Type B pancreatic cell (in vitro differentiated cells): ENCODE measurements around the gene SLC25A41. TPM values are rescaled to one million over a fixed set of nuclear protein-coding genes. Genes with fewer than 3 reads are reported as not detected.
A peak's percentile ranks its signal among the peaks of the same experiment; 100 is the strongest.

Experiments
- DNase-seq: peaks from one replicate; pipeline ENCODE4 v3.0.0; 2021; ENCODE audit warnings: mixed read lengths; ENCODE audit not compliant: unreplicated experiment; ENCODE audit errors: extremely low spot score
- H3K27ac Mint-ChIP-seq: 2 replicates; pipeline ENCODE4 v1.8.0; 2021; ENCODE audit warnings: mild to moderate bottlenecking, mixed read lengths
- H3K27me3 Mint-ChIP-seq: 2 replicates; pipeline ENCODE4 v1.8.0; 2021; ENCODE audit warnings: mixed read lengths
- H3K36me3 Mint-ChIP-seq: 2 replicates; pipeline ENCODE4 v1.8.0; 2021; ENCODE audit warnings: mixed read lengths
- H3K4me1 Mint-ChIP-seq: one replicate; pipeline ENCODE4 v1.8.0; 2021; ENCODE audit warnings: mixed read lengths; ENCODE audit not compliant: unreplicated experiment
- H3K4me3 Mint-ChIP-seq: 2 replicates; pipeline ENCODE4 v1.8.0; 2021; ENCODE audit warnings: mild to moderate bottlenecking, mixed read lengths
- H3K9me3 Mint-ChIP-seq: 2 replicates; pipeline ENCODE4 v1.8.0; 2021; ENCODE audit warnings: mixed read lengths
- total RNA-seq: library from RNA; stranded (reverse); gene quantifications from 2 replicates; pipeline ENCODE4 v1.2.1, GENCODE V29; 2021; ENCODE audit warnings: low replicate concordance
- TF ChIP-seq, protein P1 (sequence below): fragments of 200-600 bp; sonication (generic); conservative IDR thresholded peaks from 2 replicates; pipeline ENCODE4 v1.5.0; 2021; ENCODE audit warnings: antibody characterized with exemption, mild to moderate bottlenecking

Gene SLC25A41
- total RNA-seq, 1 donor from 2014 or later = 1.0 TPM

DNA sequence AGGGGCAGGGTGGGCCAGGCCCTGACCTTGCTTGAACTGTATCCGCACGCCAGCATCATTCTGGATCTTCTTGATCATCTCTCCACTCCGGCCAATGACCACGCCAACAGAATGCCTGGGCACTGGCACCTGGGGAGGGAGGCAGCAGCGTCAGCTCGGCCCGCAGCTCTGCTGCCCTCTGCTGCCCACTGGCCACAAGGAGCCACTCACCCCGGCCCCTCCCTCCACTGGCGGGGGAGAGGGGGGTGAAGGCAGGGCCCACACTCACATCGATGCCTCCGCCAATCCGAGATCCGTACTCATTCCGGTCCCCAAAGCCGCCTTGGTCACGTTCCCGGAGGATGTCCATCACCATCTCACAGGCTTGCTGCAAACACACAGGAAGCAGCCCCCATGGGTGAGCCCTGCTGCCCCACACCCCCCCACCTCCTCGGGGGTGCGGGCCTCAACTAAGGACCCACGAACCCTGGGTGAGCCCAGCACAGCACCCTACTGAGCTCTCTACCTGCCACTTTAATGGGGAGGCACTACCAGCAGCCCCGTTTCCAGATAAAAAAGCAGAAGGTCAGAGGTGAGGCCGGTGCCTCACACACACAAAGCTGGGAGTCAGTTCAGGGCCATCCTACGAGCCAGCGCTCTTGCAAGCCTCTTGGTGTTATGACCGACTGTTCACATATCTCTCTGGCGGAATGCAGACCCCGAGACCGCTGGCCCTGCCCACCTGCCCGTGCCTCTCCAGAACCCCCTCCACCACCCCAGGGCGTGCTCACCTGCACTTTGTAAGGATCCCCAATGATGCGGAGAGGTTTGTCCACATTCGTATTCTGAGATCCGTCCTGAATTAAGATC, 15.6 kb downstream of the SLC25A41 start:
- H3K4me3 Mint-ChIP-seq = no peak overlapping the region
- no peaks in the 10 kb centered on the region for H3K9me3 Mint-ChIP-seq
- H3K27ac Mint-ChIP-seq = no peak overlapping the region
- TF ChIP-seq, protein P1, sequence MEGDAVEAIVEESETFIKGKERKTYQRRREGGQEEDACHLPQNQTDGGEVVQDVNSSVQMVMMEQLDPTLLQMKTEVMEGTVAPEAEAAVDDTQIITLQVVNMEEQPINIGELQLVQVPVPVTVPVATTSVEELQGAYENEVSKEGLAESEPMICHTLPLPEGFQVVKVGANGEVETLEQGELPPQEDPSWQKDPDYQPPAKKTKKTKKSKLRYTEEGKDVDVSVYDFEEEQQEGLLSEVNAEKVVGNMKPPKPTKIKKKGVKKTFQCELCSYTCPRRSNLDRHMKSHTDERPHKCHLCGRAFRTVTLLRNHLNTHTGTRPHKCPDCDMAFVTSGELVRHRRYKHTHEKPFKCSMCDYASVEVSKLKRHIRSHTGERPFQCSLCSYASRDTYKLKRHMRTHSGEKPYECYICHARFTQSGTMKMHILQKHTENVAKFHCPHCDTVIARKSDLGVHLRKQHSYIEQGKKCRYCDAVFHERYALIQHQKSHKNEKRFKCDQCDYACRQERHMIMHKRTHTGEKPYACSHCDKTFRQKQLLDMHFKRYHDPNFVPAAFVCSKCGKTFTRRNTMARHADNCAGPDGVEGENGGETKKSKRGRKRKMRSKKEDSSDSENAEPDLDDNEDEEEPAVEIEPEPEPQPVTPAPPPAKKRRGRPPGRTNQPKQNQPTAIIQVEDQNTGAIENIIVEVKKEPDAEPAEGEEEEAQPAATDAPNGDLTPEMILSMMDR = peak; percentile 59
- peaks cover 5% of the 10 kb centered on the region for H3K36me3 Mint-ChIP-seq
- peaks cover 18% of the 10 kb centered on the region for H3K4me1 Mint-ChIP-seq
- no peaks in the 10 kb centered on the region for H3K27me3 Mint-ChIP-seq
- no peak for DNase-seq

DNA sequence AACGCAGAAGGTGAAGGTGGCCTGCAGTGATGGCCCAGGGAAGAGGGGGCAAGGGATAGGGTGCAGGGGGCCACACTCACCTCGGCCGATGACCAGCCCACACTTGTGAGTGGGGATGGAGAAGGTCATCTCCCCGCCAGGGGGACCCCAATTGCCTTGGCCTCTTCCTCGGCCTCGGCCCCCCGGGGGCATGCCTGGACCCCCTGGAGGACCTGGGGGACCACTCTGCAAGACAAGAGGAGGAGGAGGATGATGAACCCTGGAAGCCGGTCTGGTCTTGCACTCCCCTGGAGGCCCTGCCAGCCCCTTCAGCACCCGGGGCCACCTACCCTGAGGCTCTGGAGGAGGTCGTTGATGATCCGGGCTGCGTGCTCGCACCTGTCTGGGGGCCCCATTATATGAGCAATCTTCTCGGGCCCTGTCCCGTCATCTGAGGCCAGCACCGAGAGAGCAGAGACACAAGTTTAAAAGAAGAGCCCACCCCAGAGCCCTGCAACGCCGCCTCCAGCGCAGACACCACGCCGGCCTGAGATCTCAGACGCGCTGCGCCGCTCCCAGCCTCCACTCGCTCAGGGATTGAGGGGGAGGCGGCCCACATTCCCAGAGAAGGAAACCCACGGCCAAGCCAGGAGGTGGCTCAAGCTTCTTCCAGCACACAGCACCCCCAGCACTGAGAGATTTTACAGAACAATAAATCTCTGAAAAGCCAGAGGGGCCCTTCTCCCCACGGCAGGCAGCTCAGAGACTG, 16.7 kb downstream of the SLC25A41 start:
- H3K27ac Mint-ChIP-seq = no peak overlapping the region
- H3K4me3 Mint-ChIP-seq = no peak overlapping the region
- TF ChIP-seq, protein P1 = no peak
- peaks cover 5% of the 10 kb centered on the region for H3K36me3 Mint-ChIP-seq
- H3K4me1 Mint-ChIP-seq = peaks cover 9% of the 10 kb centered on the region
- H3K9me3 Mint-ChIP-seq = no peaks in the 10 kb centered on the region
- DNase-seq = no peak
- H3K27me3 Mint-ChIP-seq = no peaks in the 10 kb centered on the region

DNA sequence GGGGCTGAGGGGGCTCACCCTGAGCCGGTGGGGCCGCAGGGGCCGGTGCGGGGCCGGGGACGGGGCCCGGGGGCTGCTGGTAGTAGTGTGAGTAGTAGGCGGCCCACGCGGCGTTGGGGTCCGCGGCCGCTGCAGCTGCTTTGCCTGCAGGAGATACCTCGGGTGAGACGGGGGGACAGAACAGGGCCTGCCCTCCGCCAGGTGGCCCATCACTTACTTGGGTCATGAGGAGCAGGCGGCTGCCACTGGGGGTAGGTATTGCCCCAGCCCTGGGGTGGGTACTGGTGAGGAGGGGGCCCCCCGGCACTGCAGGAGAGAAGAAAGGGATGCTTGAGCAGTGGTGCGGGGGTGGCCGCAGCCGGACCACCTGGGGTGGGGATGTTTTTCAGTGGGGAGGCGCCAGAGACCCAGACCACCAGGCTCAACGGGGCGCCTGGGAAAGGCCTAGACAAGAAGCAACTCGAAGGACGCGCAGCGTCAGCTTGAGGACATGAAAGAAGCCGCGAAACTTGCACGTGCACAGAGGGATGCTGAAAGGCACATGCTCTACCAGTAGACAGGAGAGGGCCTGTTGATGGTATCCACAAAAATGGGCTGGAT, 17.9 kb downstream of the SLC25A41 start:
- H3K36me3 Mint-ChIP-seq = peaks cover 5% of the 10 kb centered on the region
- no peak overlapping the region for H3K27ac Mint-ChIP-seq
- TF ChIP-seq, protein P1 = no peak
- no peak for DNase-seq
- H3K27me3 Mint-ChIP-seq = no peaks in the 10 kb centered on the region
- peaks cover 4% of the 10 kb centered on the region for H3K4me1 Mint-ChIP-seq
- no peaks in the 10 kb centered on the region for H3K9me3 Mint-ChIP-seq
- no peak overlapping the region for H3K4me3 Mint-ChIP-seq

DNA sequence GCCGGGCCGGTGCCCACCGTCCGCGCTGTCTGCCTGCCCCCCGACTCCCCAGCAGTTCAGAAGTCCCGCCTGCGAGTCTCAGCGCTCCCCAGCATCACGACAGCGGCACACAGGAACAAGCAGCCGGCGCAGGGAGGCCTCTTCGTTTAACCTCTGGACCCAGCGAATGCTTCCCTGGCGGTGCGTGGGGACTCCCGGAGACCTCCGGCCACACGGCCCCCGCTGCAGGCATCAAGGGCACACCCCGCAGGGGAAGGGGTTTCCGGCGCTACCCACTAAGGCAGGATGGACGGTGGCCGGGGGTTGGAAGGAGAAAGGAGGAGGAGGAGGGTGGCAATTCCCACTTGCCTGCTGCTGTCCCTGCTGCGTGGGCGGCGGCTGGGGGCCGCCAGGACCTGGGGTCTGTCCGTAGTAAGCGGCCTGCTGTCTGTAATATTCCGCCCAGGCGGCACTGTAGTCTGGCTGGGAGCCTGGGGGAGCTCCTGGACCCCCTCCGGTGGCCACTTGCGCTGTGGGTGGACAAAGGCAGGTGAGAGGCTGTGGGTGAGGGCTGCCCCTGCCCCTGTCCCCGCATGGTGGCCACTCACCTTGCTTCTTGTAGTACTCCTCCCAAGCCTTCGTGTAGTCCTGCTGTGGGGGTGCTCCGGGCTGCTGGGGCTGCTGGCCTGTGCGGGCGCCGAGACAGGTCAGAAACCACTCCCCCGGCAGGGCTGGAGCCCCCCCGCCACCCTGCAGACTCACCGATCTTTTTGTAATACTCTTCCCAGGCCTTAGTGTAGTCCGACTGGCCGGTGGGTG, 18.6 kb downstream of the SLC25A41 start:
- no peaks in the 10 kb centered on the region for H3K27me3 Mint-ChIP-seq
- TF ChIP-seq, protein P1 = no peak
- no peak overlapping the region for H3K27ac Mint-ChIP-seq
- H3K9me3 Mint-ChIP-seq = no peaks in the 10 kb centered on the region
- H3K4me1 Mint-ChIP-seq = peaks cover 3% of the 10 kb centered on the region
- no peak for DNase-seq
- H3K4me3 Mint-ChIP-seq = no peak overlapping the region
- peaks cover 5% of the 10 kb centered on the region for H3K36me3 Mint-ChIP-seq
